Bronchial epithelial cell (primary cell): ENCODE results near the gene SHISA6. TPM values are rescaled to one million over a fixed set of nuclear protein-coding genes. Genes with fewer than 3 reads are reported as not detected.
A peak's percentile ranks its signal among the peaks of the same experiment; 100 is the strongest.

Experiments
- DNase-seq: peaks from one replicate; pipeline ENCODE4 v3.0.0-alpha.2; 2010; ENCODE audit warnings: low read depth
- FAIRE-seq: peaks from 2 replicates; lab custom pipeline; 2011; peaks lifted over from hg19 to GRCh38; lab: Jason Lieb, UNC
- H3K27me3 ChIP-seq: 2 replicates; pipeline ENCODE4 v1.5.1; 2011; ENCODE audit warnings: low read length; ENCODE audit not compliant: control insufficient read depth, insufficient read depth
- H3K36me3 ChIP-seq: 2 replicates; pipeline ENCODE4 v1.5.1; 2011; ENCODE audit warnings: low read length; ENCODE audit not compliant: control insufficient read depth, insufficient read depth
- H3K4me3 ChIP-seq: 2 replicates; pipeline ENCODE4 v1.5.1; 2011; ENCODE audit warnings: mild to moderate bottlenecking, low read depth, low read length, control low read depth
- CTCF ChIP-seq: IDR thresholded peaks from 2 replicates; pipeline ENCODE4 v1.5.1; 2011; ENCODE audit warnings: mild to moderate bottlenecking, moderate library complexity, low read length, control low read depth, inconsistent platforms; ENCODE audit not compliant: insufficient read depth, severe bottlenecking
- total RNA-seq: library from RNA; depleted of rRNA; stranded (reverse); fragments of >200 nt; gene quantifications from 2 replicates; pipeline ENCODE4 v1.2.1, GENCODE V29; 2014

SHISA6 gene
- total RNA-seq, 1 donor from 2014 or later: not detected

GRCh38 chr17:11580677-11581076, 339.7 kb downstream of the SHISA6 start:
- Histone ChIP-seq H3K4me3 (no peak overlapping the region), H3K36me3 (no peaks in the 10 kb centered on the region), H3K27me3 (no peaks in the 10 kb centered on the region)
- FAIRE-seq (no peak), DNase-seq (no peak)
- TF ChIP-seq CTCF: no peak

- DNase-seq: no peak
- TF ChIP-seq CTCF: no peak
- H3K27me3 ChIP-seq: no peaks in the 10 kb centered on the region
- FAIRE-seq: no peak
- H3K36me3 ChIP-seq: no peaks in the 10 kb centered on the region
- H3K4me3 ChIP-seq: no peak overlapping the region
Measured at GRCh38 chr17:11582217-11582616, 341.2 kb downstream of the SHISA6 start.

GRCh38 chr17:11583306-11583992, 342.4 kb downstream of the SHISA6 start:
- H3K27me3 ChIP-seq: no peaks in the 10 kb centered on the region
- no peak for TF ChIP-seq CTCF
- no peak for FAIRE-seq
- no peak for DNase-seq
- H3K36me3 ChIP-seq: no peaks in the 10 kb centered on the region
- no peak overlapping the region for H3K4me3 ChIP-seq

- no peak for DNase-seq
- FAIRE-seq: peak; percentile 58
- Histone ChIP-seq H3K27me3 (no peaks in the 10 kb centered on the region), H3K4me3 (no peak overlapping the region), H3K36me3 (no peaks in the 10 kb centered on the region)
- TF ChIP-seq CTCF: no peak
Measured at GRCh38 chr17:11589716-11590115, 348.7 kb downstream of the SHISA6 start.

- Histone ChIP-seq H3K27me3 (no peaks in the 10 kb centered on the region), H3K4me3 (peak within 1 kb of the TSS; percentile 32), H3K36me3 (no peaks in the 10 kb centered on the region)
- TF ChIP-seq CTCF: no peak
- FAIRE-seq (no peak), DNase-seq (peak; percentile 64)
Measured at GRCh38 chr17:11598274-11599221, 357.5 kb downstream of the SHISA6 start, which contains the start of gene DNAH9. Gene DNAH9, plus strand, starts transcription at chr17:11598470. Its CDS starts 29 bp downstream, at chr17:11598499.
